Aorta (tissue), 5 donors: ENCODE data around the gene RAB30. TPM values are rescaled to one million over a fixed set of nuclear protein-coding genes. Genes with fewer than 3 reads are reported as not detected.

Experiments
- ATAC-seq: fragments of 200-7000 bp; cut with Tn5 transposase; one replicate; pipeline ENCODE4 v1.9.1; 2022; ENCODE audit warnings: moderate library complexity; ENCODE audit not compliant: low FRiP score
- DNase-seq, 2 donors: peaks; one replicate each; pipeline ENCODE4 v3.0.0-alpha.2; 2020
- H3K27ac ChIP-seq, 2 donors: one replicate each; pipeline ENCODE4 v1.5.1; 2013; ENCODE audit warnings: low read length in 2 of 2, mild to moderate bottlenecking in 2 of 2, moderate library complexity in 2 of 2, control low read depth in 1 of 2, inconsistent platforms in 1 of 2, low read depth in 1 of 2
- H3K27me3 ChIP-seq, 2 donors: one replicate each; pipeline ENCODE4 v1.6.1; 2013; ENCODE audit warnings: control low read depth in 1 of 2, low read length in 1 of 2, mild to moderate bottlenecking in 1 of 2, moderate library complexity in 1 of 2; ENCODE audit not compliant: insufficient read depth in 2 of 2, control insufficient read depth in 1 of 2
- H3K36me3 ChIP-seq, 2 donors: one replicate each; pipeline ENCODE4 v1.6.1; 2013; ENCODE audit warnings: control low read depth in 1 of 2, low read length in 1 of 2, mild to moderate bottlenecking in 1 of 2; ENCODE audit not compliant: insufficient read depth in 2 of 2, control insufficient read depth in 1 of 2
- H3K4me1 ChIP-seq, 2 donors: one replicate each; pipeline ENCODE4 v1.6.1; 2013; ENCODE audit warnings: low read length in 2 of 2, control low read depth in 1 of 2, mild to moderate bottlenecking in 1 of 2, moderate library complexity in 1 of 2; ENCODE audit not compliant: insufficient read depth in 2 of 2, control insufficient read depth in 1 of 2
- H3K4me3 ChIP-seq, 2 donors: one replicate each; pipeline ENCODE4 v1.5.1; 2013; ENCODE audit warnings: low read length in 2 of 2, control low read depth in 1 of 2, mild to moderate bottlenecking in 1 of 2
- H3K9me3 ChIP-seq: one replicate; pipeline ENCODE4 v1.6.1; 2013; ENCODE audit warnings: mild to moderate bottlenecking, low read length; ENCODE audit not compliant: control insufficient read depth
- WGBS, 2 donors: extraction: QIAGEN DNeasy Blood & Tissue Kit; methylation state at CpG; one replicate each; pipeline ENCODE4 v1.1.7; 2013; 5-methylcytosine and 5-hydroxymethylcytosine counted together
- intact Hi-C, 2 donors: fragments of 100-400 bp; cut with DNase I; formaldehyde crosslinking; loops; one replicate each; pipeline versions ENCODE4 v1.14.2 to v1.15.0; 2022
- polyA plus RNA-seq, 2 donors: library from polyadenylated mRNA; stranded (reverse); fragments of 200-250 nt; gene quantifications; one replicate each; pipeline ENCODE4 v1.2.3, GENCODE V29; 2013
- total RNA-seq, 2 donors: library from RNA; stranded (reverse); fragmentation: NEBNext Ultra II Directional; extraction: Animal tissue kit (Norgen Biotek cat#: 25700); gene quantifications; one replicate each; pipeline ENCODE4 v1.2.1, GENCODE V29; 2021
- donor health status: healthy with polysubstance abuse.
- donor health status: Bipolar disorder and iron deficiency.
- donor health status: DM: no; HTN: no; CAD: no.
- donor health status: DM: no; HTN: no; CAD: no.
- donor health status: DM: yes; HTN: yes; CAD: no.

RAB30 gene
- total and polyA plus RNA-seq, 4 donors, result 2.9 to 44.1 (median 12.0) TPM

DNA sequence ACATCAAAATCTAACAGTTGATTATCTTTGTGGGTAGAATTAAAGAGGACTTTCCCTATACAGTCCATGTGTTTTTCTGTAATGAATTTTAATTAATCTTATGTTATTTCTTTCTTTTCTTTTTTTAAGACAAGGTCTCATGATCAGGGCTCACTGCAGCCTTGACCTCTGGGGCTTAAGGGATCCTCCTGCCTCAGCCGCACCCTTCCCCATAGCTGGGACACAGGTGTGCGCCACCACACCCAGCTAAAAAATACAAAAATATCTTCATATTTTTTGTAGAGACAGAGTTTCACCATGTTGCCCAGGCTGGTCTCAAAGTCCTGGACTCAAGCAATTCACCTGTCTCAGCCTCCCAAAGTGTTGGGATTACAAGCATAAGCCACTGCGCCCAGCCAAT is 7.7 kb downstream of the RAB30 start:
- Histone ChIP-seq H3K9me3 (no peaks in the 10 kb centered on the region), H3K36me3 (no peaks in the 10 kb centered on the region), H3K4me1 (peaks cover 0 to 1% of the 10 kb centered on the region in 2 donors), H3K27ac (no peak overlapping the region), H3K4me3 (no peak overlapping the region), H3K27me3 (no peaks in the 10 kb centered on the region)
- no peak for ATAC-seq
- 96 to 99% methylated on average over 3 of the region's 3 CpGs for WGBS, 2 donors
- intact Hi-C loops, result no loop called here
- DNase-seq, result no peak

DNA sequence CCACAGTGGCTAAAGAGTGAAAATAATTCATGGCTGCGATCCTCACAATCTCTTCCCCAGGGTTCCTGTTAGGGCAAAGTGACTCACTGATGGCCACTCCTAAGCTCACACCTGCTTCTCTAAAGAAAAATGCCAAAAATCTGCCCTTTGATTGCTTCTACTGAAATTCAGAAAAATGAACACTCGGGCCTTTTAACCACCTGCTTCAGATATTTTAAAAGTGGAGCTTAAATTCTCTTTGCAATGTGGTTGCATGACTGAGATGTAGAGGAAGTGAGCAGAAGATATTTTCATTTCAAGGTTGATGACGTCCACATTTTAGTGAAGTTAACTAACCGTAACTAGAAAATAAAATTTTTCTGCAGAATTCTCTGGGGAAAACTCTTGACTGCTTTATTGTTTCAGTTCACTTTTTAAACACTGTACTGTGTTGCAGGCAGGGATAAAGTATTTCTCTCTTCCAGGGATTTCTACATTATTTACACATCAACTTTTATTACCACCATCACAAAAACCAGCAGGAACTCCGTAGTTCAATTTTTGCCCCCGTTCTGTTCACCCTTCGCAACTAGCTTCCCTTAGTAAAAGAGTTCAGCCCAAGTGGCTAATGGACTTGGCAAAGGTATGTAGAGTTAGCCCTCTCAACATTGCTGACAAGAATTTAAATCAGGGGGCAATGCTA is 8.5 kb downstream of the RAB30 start:
- H3K4me3 ChIP-seq, result peak overlapping the region in 1 of 2 donors; percentile 64
- no peaks in the 10 kb centered on the region for H3K27me3 ChIP-seq
- H3K27ac ChIP-seq, result peak overlapping the region in 1 of 2 donors; percentile 44
- no peaks in the 10 kb centered on the region for H3K9me3 ChIP-seq
- intact Hi-C loops, result no loop called here
- ATAC-seq (no peak), DNase-seq (no peak)
- no peaks in the 10 kb centered on the region for H3K36me3 ChIP-seq
- WGBS, 2 donors, result 4 to 8% methylated on average over 7 of the region's 7 CpGs
- no peaks in the 10 kb centered on the region for H3K4me1 ChIP-seq

DNA sequence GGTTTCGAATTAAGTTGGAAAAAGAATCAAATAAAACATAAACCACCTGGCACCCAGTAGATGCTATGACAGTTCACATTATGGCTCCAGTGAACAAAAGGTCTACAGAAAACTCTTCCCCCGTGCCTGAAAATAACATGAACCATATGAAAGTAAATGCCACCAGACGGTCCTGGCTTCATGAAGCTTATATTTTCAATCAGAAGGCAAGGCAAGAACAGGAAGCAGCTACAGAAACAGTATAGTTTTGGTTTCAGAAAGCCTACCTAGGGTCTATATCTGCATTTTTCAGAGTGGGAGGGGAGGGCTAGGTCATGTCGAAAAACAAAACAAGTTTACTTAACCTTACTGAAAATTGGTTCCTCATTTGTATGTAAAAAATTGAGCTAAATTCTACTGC is 9.8 kb downstream of the RAB30 start:
- WGBS, 2 donors, result 92% methylated on average over 4 of the region's 4 CpGs
- DNase-seq, result no peak
- H3K27ac ChIP-seq, result no peak overlapping the region
- ATAC-seq, result no peak
- H3K4me3 ChIP-seq, result no peak overlapping the region
- H3K27me3 ChIP-seq, result no peaks in the 10 kb centered on the region
- H3K4me1 ChIP-seq, result no peaks in the 10 kb centered on the region
- no peaks in the 10 kb centered on the region for H3K9me3 ChIP-seq
- intact Hi-C loops, result no loop called here
- no peaks in the 10 kb centered on the region for H3K36me3 ChIP-seq

DNA sequence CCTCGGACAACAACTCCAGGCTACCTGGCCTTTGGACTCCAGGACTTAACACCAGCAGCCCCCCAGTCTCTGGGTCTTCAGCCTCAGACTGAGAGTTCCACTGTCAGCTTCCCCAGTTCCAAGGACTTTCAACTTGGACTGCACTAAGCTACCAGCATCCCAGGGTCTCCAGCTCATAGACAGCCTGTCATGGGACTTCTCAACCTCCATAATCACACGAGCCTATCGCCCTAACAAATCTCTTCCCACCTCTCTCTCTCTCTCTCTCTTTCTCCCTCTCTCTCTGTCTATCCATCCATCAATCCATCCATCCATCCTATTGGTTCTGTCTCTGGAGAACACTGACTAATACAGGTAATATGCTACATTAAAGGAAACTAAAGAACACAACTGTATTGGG is 10.7 kb downstream of the RAB30 start:
- no peak overlapping the region for H3K4me3 ChIP-seq
- DNase-seq, result no peak
- 95 to 98% methylated on average over 3 of the region's 3 CpGs for WGBS, 2 donors
- no peak for ATAC-seq
- no peak overlapping the region for H3K27ac ChIP-seq
- H3K4me1 ChIP-seq, result peaks cover 0 to 2% of the 10 kb centered on the region in 2 donors
- no peaks in the 10 kb centered on the region for H3K9me3 ChIP-seq
- no peaks in the 10 kb centered on the region for H3K27me3 ChIP-seq
- H3K36me3 ChIP-seq, result no peaks in the 10 kb centered on the region
- intact Hi-C loops, result no loop called here

DNA sequence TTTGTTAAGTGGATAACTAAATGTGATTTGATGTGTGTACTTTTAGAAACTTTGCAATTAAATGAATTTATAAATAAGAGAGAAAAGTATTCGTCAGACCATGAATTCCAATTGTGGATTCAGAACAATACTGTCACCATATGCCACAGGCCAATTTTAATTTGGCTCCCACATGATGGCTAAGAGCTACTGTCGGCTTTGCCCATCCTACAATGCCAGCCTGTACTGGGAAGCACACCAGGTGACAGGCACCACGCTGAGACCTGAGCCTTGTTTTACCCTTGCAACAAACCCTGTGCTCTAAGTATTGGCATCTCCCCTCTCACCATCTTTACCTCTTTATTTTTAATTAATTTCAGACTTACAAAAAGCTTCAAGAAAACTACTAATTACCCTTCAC is 14.0 kb downstream of the RAB30 start:
- 96% methylated on average over 3 of the region's 3 CpGs for WGBS, 2 donors
- ATAC-seq, result no peak
- no peak overlapping the region for H3K27ac ChIP-seq
- intact Hi-C loops, result no loop called here
- DNase-seq, result no peak
- no peaks in the 10 kb centered on the region for H3K36me3 ChIP-seq
- no peaks in the 10 kb centered on the region for H3K9me3 ChIP-seq
- H3K4me1 ChIP-seq, result peaks cover 2 to 5% of the 10 kb centered on the region in 2 donors
- H3K27me3 ChIP-seq, result no peaks in the 10 kb centered on the region
- H3K4me3 ChIP-seq, result no peak overlapping the region

DNA sequence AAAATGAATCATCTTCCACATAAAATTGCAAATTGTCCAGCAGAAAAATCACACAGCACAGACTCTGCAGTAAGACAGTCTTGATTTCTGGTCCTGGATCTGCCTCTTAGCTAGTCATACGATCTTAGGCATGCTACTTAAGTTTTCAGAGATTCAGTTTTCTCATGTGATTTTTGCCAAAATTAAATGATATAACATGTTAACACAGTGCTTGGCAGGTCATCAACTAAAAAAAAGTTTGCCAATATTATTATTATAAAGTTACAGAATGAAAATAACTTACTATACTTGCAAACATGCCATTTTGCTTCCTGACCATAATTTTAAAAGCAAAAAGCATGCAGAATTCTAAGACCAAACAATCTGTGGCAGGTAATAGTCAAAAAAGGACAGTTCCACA is 15.1 kb downstream of the RAB30 start:
- Histone ChIP-seq H3K9me3 (no peaks in the 10 kb centered on the region), H3K27me3 (no peaks in the 10 kb centered on the region), H3K36me3 (no peaks in the 10 kb centered on the region), H3K4me3 (no peak overlapping the region), H3K27ac (no peak overlapping the region), H3K4me1 (peaks cover 8 to 10% of the 10 kb centered on the region in 2 donors)
- no peak for DNase-seq
- intact Hi-C loops, result no loop called here
- ATAC-seq, result no peak
- WGBS, 2 donors, result 3 to 24% methylated on average over 1 of the region's 1 CpG

DNA sequence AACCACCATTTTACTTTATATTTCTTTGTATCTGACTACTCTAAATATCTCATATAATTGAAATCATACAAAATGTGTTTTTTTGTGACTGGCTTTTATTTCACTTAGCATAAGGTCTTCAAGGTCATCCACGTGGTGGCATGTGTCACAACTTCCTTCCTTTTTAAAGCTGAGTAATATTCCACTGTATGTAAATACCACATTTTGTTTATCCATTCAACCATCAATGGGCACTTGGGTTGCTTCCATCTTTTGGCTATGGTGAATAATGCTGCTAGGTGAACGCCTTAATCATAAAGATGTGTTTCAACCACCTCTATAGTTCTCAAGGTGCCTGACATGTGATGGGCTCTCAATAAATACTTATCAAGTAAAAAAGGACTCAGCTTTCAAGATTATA is 15.5 kb downstream of the RAB30 start:
- no peaks in the 10 kb centered on the region for H3K9me3 ChIP-seq
- H3K4me3 ChIP-seq, result no peak overlapping the region
- ATAC-seq, result no peak
- H3K4me1 ChIP-seq, result peaks cover 8 to 10% of the 10 kb centered on the region in 2 donors
- no peaks in the 10 kb centered on the region for H3K27me3 ChIP-seq
- intact Hi-C loops, result no loop called here
- H3K36me3 ChIP-seq, result no peaks in the 10 kb centered on the region
- DNase-seq, result no peak
- WGBS, 2 donors, result 82 to 85% methylated on average over 2 of the region's 2 CpGs
- no peak overlapping the region for H3K27ac ChIP-seq

DNA sequence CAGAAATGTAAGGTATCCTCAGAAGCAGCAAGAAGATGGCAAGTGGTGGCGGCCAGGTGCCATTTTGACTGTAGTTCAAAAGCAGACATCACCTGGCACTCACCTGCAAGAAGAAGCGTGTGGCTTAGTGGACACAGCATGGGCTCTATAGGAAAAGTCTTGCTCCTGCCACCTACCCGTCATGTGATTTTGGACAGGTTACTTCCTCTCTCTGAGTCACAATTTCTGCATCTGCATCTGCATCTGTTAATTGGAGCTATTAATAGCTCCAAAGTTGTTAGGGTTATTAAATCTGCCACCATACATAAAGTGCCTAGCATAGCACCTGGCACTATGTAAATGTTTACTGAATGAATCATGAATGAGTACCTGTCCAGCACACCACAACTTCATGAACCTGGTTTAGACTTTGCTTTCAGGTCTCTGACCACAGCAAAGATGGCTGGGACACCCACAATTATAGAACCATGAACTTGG is 16.8 kb downstream of the RAB30 start:
- no peak for DNase-seq
- intact Hi-C loops, result no loop called here
- Histone ChIP-seq H3K36me3 (no peaks in the 10 kb centered on the region), H3K4me1 (peaks cover 8 to 10% of the 10 kb centered on the region in 2 donors), H3K27ac (no peak overlapping the region), H3K4me3 (no peak overlapping the region), H3K27me3 (no peaks in the 10 kb centered on the region), H3K9me3 (no peaks in the 10 kb centered on the region)
- no peak for ATAC-seq
- 95 to 97% methylated on average over 3 of the region's 3 CpGs for WGBS, 2 donors

DNA sequence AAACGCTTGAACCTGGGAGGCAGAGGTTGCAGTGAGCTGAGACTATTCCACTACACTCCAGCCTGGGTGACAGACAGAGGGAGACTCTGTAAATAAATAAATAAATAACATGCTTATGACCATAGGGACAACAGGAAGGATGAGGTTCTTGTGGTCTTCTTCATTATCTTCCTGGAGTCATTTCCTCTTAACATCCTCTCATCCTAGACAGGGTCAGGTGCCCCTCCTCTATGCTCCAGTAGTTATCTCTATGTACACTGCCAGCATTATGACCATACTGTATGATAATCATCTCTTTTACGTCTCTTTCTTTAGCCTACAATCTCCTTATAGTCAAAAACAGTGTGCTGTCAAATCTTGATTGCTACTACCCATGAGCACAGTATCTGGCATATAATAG is 17.7 kb downstream of the RAB30 start:
- H3K36me3 ChIP-seq, result no peaks in the 10 kb centered on the region
- H3K4me1 ChIP-seq, result peaks cover 8 to 10% of the 10 kb centered on the region in 2 donors
- no peaks in the 10 kb centered on the region for H3K9me3 ChIP-seq
- intact Hi-C loops, result no loop called here
- WGBS, 2 donors, result 94 to 95% methylated on average over 2 of the region's 2 CpGs
- H3K27ac ChIP-seq, result no peak overlapping the region
- ATAC-seq, result no peak
- no peaks in the 10 kb centered on the region for H3K27me3 ChIP-seq
- H3K4me3 ChIP-seq, result no peak overlapping the region
- DNase-seq, result no peak
